Prostate gland (tissue), 2 donors: ENCODE measurements around the gene DNAH9. TPM values are rescaled to one million over a fixed set of nuclear protein-coding genes. Genes with fewer than 3 reads are reported as not detected.
"Not testable (repeated sequence)": the region's sequence is repeated elsewhere in the genome, so short reads cannot be mapped to it uniquely, and the experiment has no call there.

Experiments used
- DNase-seq: peaks from one replicate; pipeline ENCODE4 v3.0.0-alpha.2; 2019; ENCODE audit warnings: low spot score
- H3K27ac ChIP-seq, 2 donors: fragments of 200-600 bp; sonication (generic); 2 replicates each; pipeline ENCODE4 v1.5.1; 2017 to 2019
- H3K27me3 ChIP-seq: fragments of 200-600 bp; sonication (generic); replicated peaks from 2 replicates; pipeline ENCODE4 v1.5.1; 2019; ENCODE audit not compliant: insufficient read depth
- H3K36me3 ChIP-seq, 2 donors: fragments of 200-600 bp; sonication (generic); 1 replicate in 1 of 2; 2 replicates in 1 of 2; pipeline versions ENCODE4 v1.5.1 to v1.8.1; 2017 to 2019
- H3K4me1 ChIP-seq: fragments of 200-600 bp; sonication (generic); replicated peaks from 2 replicates; pipeline ENCODE4 v1.5.1; 2019
- H3K4me3 ChIP-seq, 2 donors: fragments of 200-600 bp; sonication (generic); 2 replicates each; pipeline ENCODE4 v1.5.1; 2017 to 2019
- H3K9me3 ChIP-seq: fragments of 200-600 bp; sonication (generic); 2 replicates; pipeline ENCODE4 v1.5.1; 2017
- POLR2A ChIP-seq: fragments of 450-650 bp; IDR thresholded peaks from one replicate; pipeline ENCODE4 v1.6.1; 2016; ENCODE audit warnings: antibody characterized with exemption, mild to moderate bottlenecking
- POLR2AphosphoS5 ChIP-seq: sonication (generic); formaldehyde crosslinking; IDR thresholded peaks from one replicate; pipeline ENCODE4 v1.6.1; 2017; ENCODE audit warnings: antibody characterized with exemption
- WGBS: methylation state at CpG from one replicate; pipeline ENCODE4 v1.1.5; 2018; 5-methylcytosine and 5-hydroxymethylcytosine counted together
- intact Hi-C: fragments of 100-400 bp; cut with DNase I; formaldehyde crosslinking; loops from one replicate; pipeline ENCODE4 v1.14.2; 2022
- total RNA-seq, 2 donors: library from RNA; depleted of rRNA; stranded (reverse); fragments of >200 nt; gene quantifications; one replicate each; pipeline ENCODE4 v1.1.0, GENCODE V29; 2016
- TF ChIP-seq, protein P1 (sequence below), 4 experiments: fragments of 200-600 bp in 2 of 4; fragments of 450-650 bp in 2 of 4; sonication (generic) in 2 of 4; IDR thresholded peaks; 1 replicate in 3 of 4; 2 replicates in 1 of 4; pipeline ENCODE4 v1.5.1; 2016 to 2019; ENCODE audit warnings: antibody characterized with exemption in 4 of 4, mild to moderate bottlenecking in 2 of 4, moderate library complexity in 2 of 4

Gene DNAH9
- total RNA-seq, 2 donors from 2014 or later, result 1.2 to 7.5 TPM

- no peaks in the 10 kb centered on the region for H3K27me3 ChIP-seq
- intact Hi-C loops, result no loop called here
- WGBS, result 43% methylated on average over 3 of the region's 3 CpGs
- no peak for DNase-seq
- H3K4me1 ChIP-seq, result no peaks in the 10 kb centered on the region
- H3K27ac ChIP-seq, result no peak overlapping the region
- H3K36me3 ChIP-seq, result no peaks in the 10 kb centered on the region
- no peak overlapping the region for H3K4me3 ChIP-seq
- H3K9me3 ChIP-seq, result no peaks in the 10 kb centered on the region
- TF ChIP-seq, protein P1, sequence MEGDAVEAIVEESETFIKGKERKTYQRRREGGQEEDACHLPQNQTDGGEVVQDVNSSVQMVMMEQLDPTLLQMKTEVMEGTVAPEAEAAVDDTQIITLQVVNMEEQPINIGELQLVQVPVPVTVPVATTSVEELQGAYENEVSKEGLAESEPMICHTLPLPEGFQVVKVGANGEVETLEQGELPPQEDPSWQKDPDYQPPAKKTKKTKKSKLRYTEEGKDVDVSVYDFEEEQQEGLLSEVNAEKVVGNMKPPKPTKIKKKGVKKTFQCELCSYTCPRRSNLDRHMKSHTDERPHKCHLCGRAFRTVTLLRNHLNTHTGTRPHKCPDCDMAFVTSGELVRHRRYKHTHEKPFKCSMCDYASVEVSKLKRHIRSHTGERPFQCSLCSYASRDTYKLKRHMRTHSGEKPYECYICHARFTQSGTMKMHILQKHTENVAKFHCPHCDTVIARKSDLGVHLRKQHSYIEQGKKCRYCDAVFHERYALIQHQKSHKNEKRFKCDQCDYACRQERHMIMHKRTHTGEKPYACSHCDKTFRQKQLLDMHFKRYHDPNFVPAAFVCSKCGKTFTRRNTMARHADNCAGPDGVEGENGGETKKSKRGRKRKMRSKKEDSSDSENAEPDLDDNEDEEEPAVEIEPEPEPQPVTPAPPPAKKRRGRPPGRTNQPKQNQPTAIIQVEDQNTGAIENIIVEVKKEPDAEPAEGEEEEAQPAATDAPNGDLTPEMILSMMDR (IDR thresholded peaks at IDR 0.05), result no peak
Observed at GRCh38 chr17:11944587-11944986, 346.3 kb downstream of the DNAH9 start.

- Histone ChIP-seq H3K4me1 (no peaks in the 10 kb centered on the region), H3K4me3 (no peak overlapping the region), H3K36me3 (no peaks in the 10 kb centered on the region), H3K9me3 (no peaks in the 10 kb centered on the region), H3K27ac (no peak overlapping the region), H3K27me3 (no peaks in the 10 kb centered on the region)
- TF ChIP-seq, protein P1 (IDR thresholded peaks at IDR 0.05), result no peak
- TF ChIP-seq POLR2AphosphoS5 (no peak), POLR2A (no peak)
- WGBS, result 9% methylated on average over 6 of the region's 6 CpGs
- peak; percentile 18 for DNase-seq
- intact Hi-C loops, result no loop called here
Observed at GRCh38 chr17:11948789-11949188, 350.5 kb downstream of the DNAH9 start.

DNA sequence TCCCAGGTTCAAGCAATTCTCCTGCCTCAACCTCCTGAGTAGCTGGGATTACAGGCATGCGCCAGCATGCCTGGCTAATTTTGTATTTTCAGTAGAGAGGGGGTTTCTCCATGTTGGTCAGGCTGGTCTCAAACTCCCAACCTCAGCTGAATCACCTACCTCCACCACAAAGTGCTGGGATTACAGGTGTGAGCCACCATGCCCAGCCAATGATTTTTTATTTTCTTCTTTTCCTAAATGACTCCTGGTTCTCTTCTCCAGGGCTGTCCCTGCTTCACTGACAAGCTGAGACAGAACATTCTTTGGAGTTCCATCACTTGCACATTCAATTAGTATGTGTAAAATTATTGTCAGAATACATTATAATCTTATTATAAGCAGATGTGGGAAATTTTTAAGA lies 351.3 kb downstream of the DNAH9 start:
- 100% methylated on average over 1 of the region's 1 CpG for WGBS
- H3K9me3 ChIP-seq, intact Hi-C loops, H3K27ac ChIP-seq, H3K27me3 ChIP-seq, H3K4me3 ChIP-seq, H3K4me1 ChIP-seq, DNase-seq, H3K36me3 ChIP-seq: not testable (repeated sequence)

DNA sequence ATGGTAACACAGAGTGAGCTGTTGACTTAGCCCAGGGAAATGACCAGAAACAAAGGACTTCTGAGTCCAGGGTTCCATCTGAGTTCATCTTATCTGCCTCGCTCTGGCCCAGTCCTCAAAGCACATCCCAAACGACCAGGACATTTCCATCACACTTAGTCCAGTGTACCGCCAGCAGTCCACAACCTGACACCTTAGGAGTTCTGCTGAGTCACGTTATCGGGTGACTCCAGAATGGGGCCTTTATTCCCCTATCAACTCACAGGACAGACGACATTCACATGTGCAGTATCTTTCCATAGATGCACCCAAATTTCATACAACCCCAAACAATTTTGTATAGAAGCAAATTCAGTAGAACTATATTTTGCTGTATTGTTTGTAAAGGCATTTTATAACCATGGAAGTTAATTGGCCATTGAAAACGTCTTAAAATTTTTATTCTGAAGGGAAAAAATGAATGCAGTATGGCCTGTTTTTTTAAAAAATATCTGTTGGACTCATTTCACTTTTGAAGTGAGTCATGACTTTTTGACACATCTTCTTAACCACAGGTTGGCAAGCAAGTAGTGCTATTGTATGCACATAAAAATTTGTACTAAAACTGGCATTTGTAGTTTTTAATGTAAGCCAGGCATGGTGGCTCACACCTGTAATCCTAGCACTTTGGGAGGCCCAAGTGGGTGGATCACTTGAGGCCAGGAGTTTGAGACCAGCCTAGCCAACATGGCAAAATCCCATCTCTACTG lies 352.7 kb downstream of the DNAH9 start:
- H3K4me1 ChIP-seq, result no peaks in the 10 kb centered on the region
- 69% methylated on average over 7 of the region's 7 CpGs for WGBS
- intact Hi-C loops, result no loop called here
- no peaks in the 10 kb centered on the region for H3K9me3 ChIP-seq
- H3K27me3 ChIP-seq, result no peaks in the 10 kb centered on the region
- no peak overlapping the region for H3K4me3 ChIP-seq
- H3K27ac ChIP-seq, result no peak overlapping the region
- H3K36me3 ChIP-seq, result no peaks in the 10 kb centered on the region
- DNase-seq, result no peak
- TF ChIP-seq POLR2A (no peak), POLR2AphosphoS5 (no peak)
- TF ChIP-seq, protein P1 (IDR thresholded peaks at IDR 0.05), result no peak

DNA sequence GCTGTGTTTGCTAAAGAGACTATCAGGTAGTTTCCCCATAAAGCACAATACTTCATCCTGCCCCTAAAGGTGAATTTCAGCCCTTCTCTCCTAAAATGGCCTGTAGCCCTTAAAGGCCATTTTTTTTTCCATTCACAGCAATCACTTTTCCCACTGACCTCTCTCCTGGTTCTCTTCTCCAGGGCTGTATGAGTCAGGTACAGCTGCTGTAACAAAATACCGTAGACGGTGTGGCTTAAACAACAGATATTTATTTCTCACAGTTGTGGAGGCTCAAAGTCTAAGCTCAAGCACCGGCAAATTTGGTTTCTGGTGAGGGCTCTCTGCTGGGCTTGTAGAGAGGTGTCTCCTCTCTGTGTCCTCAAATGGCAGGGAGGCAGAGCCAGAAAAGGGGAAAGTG lies 354.3 kb downstream of the DNAH9 start:
- DNase-seq, result no peak
- H3K9me3 ChIP-seq, result no peaks in the 10 kb centered on the region
- no peak overlapping the region for H3K4me3 ChIP-seq
- no peak overlapping the region for H3K27ac ChIP-seq
- no peak for TF ChIP-seq POLR2A
- TF ChIP-seq POLR2AphosphoS5, result no peak
- TF ChIP-seq, protein P1 (IDR thresholded peaks at IDR 0.05), result no peak
- H3K36me3 ChIP-seq, result no peaks in the 10 kb centered on the region
- intact Hi-C loops, result no loop called here
- H3K27me3 ChIP-seq, result no peaks in the 10 kb centered on the region
- 96% methylated on average over 3 of the region's 3 CpGs for WGBS
- no peaks in the 10 kb centered on the region for H3K4me1 ChIP-seq
